OCI-LY7 (cell line): ENCODE results near the gene DACT3. TPM values are rescaled to one million over a fixed set of nuclear protein-coding genes. Genes with fewer than 3 reads are reported as not detected.

ENCODE experiments used
- BruUV-seq: library from RNA; stranded (reverse); fragments of 400-500 nt; replicated peaks from 2 replicates; lab custom pipeline; 2021; lab: Mats Ljungman, UMichigan
- CTCF ChIA-PET: fragments of 300-600 bp; sonication (Branson Sonifier 250); formaldehyde crosslinking; loops from one replicate; lab custom pipeline; 2022; ENCODE audit warnings: antibody characterized with exemption; ENCODE audit not compliant: unreplicated experiment; lab: Charles Lee
- POLR2A ChIA-PET: fragments of 300-600 bp; sonication (Branson Sonifier 250); formaldehyde crosslinking; loops from one replicate; lab custom pipeline; 2022; ENCODE audit warnings: antibody characterized with exemption; lab: Charles Lee
- DNase-seq: peaks from one replicate; pipeline ENCODE4 v3.0.0-alpha.2; 2015; ENCODE audit warnings: low spot score
- H2AFZ ChIP-seq: fragments of 200-600 bp; sonication (generic), shearing (Covaris generic); 2 replicates; pipeline ENCODE4 v1.6.1; 2014; ENCODE audit warnings: mild to moderate bottlenecking, antibody characterized with exemption, low read length, moderate library complexity
- H3K27ac ChIP-seq: fragments of 200-600 bp; sonication (generic); 2 replicates; pipeline ENCODE4 v1.5.1; 2014; ENCODE audit warnings: mixed run types, low read depth, mild to moderate bottlenecking, moderate library complexity, low read length, inconsistent platforms; ENCODE audit not compliant: poor library complexity, severe bottlenecking
- H3K36me3 ChIP-seq: fragments of 200-600 bp; sonication (generic); 2 replicates; pipeline ENCODE4 v1.6.1; 2014; ENCODE audit warnings: mild to moderate bottlenecking, antibody characterized with exemption, low read length, moderate library complexity, mixed read lengths; ENCODE audit not compliant: insufficient read depth
- H3K4me1 ChIP-seq: fragments of 200-600 bp; sonication (generic); 2 replicates; pipeline ENCODE4 v1.5.1; 2014; ENCODE audit warnings: mild to moderate bottlenecking, low read length; ENCODE audit not compliant: insufficient read depth, poor library complexity, severe bottlenecking
- H3K4me2 ChIP-seq: fragments of 200-600 bp; sonication (generic); 2 replicates; pipeline ENCODE4 v1.6.1; 2014; ENCODE audit warnings: mild to moderate bottlenecking, low read length
- H3K4me3 ChIP-seq: fragments of 200-600 bp; sonication (generic); 2 replicates; pipeline ENCODE4 v1.5.1; 2014; ENCODE audit warnings: mild to moderate bottlenecking, low read depth, low read length; ENCODE audit not compliant: poor library complexity, severe bottlenecking
- H3K79me2 ChIP-seq: fragments of 200-600 bp; sonication (generic); 2 replicates; pipeline ENCODE4 v1.6.1; 2016; ENCODE audit warnings: low read depth, mild to moderate bottlenecking, low read length, moderate library complexity, mixed read lengths; ENCODE audit not compliant: insufficient read depth
- H3K9me2 ChIP-seq: fragments of 200-600 bp; sonication (generic); 2 replicates; pipeline ENCODE4 v1.6.1; 2016; ENCODE audit warnings: mild to moderate bottlenecking, low read length, mixed read lengths; ENCODE audit not compliant: insufficient read depth
- H3K9me3 ChIP-seq: fragments of 200-600 bp; sonication (generic); 2 replicates; pipeline ENCODE4 v1.6.1; 2014; ENCODE audit warnings: mild to moderate bottlenecking, mixed run types, low read length, mixed read lengths
- H4K20me1 ChIP-seq: fragments of 200-600 bp; sonication (generic); 2 replicates; pipeline ENCODE4 v1.6.1; 2014; ENCODE audit warnings: mild to moderate bottlenecking, antibody characterized with exemption, low read length, moderate library complexity, mixed read lengths; ENCODE audit not compliant: insufficient read depth
- CTCF ChIP-seq: fragments of 200-600 bp; sonication (generic); conservative IDR thresholded peaks from 2 replicates; pipeline ENCODE4 v1.5.1; 2014; ENCODE audit warnings: mild to moderate bottlenecking, antibody characterized with exemption, low read length, moderate library complexity, mixed read lengths
- EZH2phosphoT487 ChIP-seq: fragments of 200-600 bp; sonication (generic); IDR thresholded peaks from 2 replicates; pipeline ENCODE4 v1.6.1; 2018; ENCODE audit warnings: low read depth, borderline replicate concordance, mild to moderate bottlenecking, mixed run types, antibody characterized with exemption, low read length, moderate library complexity, mixed read lengths
- intact Hi-C: fragments of 100-400 bp; cut with micrococcal nuclease; formaldehyde crosslinking; loops from one replicate; pipeline ENCODE4 v1.10.0; 2022; ENCODE audit not compliant: unreplicated experiment
- total RNA-seq, 2 experiments: library from RNA; depleted of rRNA in 1 of 2; stranded (reverse); fragments of >200 nt in 1 of 2; shearing (Covaris generic) in 1 of 2; gene quantifications; 2 replicates each; pipeline ENCODE4 v1.2.3, GENCODE V29; 2014 to 2022

The DACT3 gene
- total RNA-seq, 2 experiments from 2014 or later: 0.44 TPM; not detected in 1

GRCh38 chr19:46678110-46678732 lies 17.2 kb upstream of the DACT3 start:
- intact Hi-C loops: no loop called here
- Histone ChIP-seq H3K9me3 (no peaks in the 10 kb centered on the region), H4K20me1 (no peaks in the 10 kb centered on the region; the same call in 1 of the 2 replicates), H3K36me3 (peaks cover 95% of the 10 kb centered on the region), H2AFZ (no peak overlapping the region), H3K27ac (no peak overlapping the region), H3K9me2 (no peaks in the 10 kb centered on the region), H3K4me1 (no peaks in the 10 kb centered on the region), H3K79me2 (no peaks in the 10 kb centered on the region), H3K4me3 (no peak overlapping the region), H3K4me2 (no peak overlapping the region)
- BruUV-seq: no TSS peak
- peak; percentile 78 for DNase-seq
- ChIA-PET CTCF (interaction anchor here (0.6 kb wide), 1 partner anchor 275 kb away, joined by 4 read pairs; no protein-coding TSS in a partner anchor), POLR2A (interaction anchor here (0.6 kb wide), 1 partner anchor 188 kb away, joined by 3 read pairs; no protein-coding TSS in a partner anchor)
- TF ChIP-seq EZH2phosphoT487: no peak
- no peak for TF ChIP-seq CTCF

- TF ChIP-seq CTCF: no peak
- TF ChIP-seq EZH2phosphoT487: no peak
- BruUV-seq: TSS peak; percentile 84
- no peak overlapping the region for H3K27ac ChIP-seq
- no peak overlapping the region for H2AFZ ChIP-seq
- H4K20me1 ChIP-seq: no peaks in the 10 kb centered on the region; the same call in 1 of the 2 replicates
- no peak overlapping the region for H3K4me2 ChIP-seq
- no peaks in the 10 kb centered on the region for H3K79me2 ChIP-seq
- POLR2A ChIA-PET: interaction anchor here (0.6 kb wide), 1 partner anchor 965 kb away, joined by 5 read pairs; no protein-coding TSS in a partner anchor
- peaks cover 88% of the 10 kb centered on the region for H3K36me3 ChIP-seq
- H3K9me3 ChIP-seq: no peaks in the 10 kb centered on the region
- CTCF ChIA-PET: no interaction called here
- intact Hi-C loops: no loop called here
- no peak for DNase-seq
- no peaks in the 10 kb centered on the region for H3K9me2 ChIP-seq
- no peak overlapping the region for H3K4me3 ChIP-seq
- no peaks in the 10 kb centered on the region for H3K4me1 ChIP-seq
Observed at GRCh38 chr19:46674416-46675178, 13.6 kb upstream of the DACT3 start.

GRCh38 chr19:46670813-46671212 lies 9.8 kb upstream of the DACT3 start:
- no peak overlapping the region for H3K27ac ChIP-seq
- peaks cover 50% of the 10 kb centered on the region for H3K36me3 ChIP-seq
- no peaks in the 10 kb centered on the region for H3K9me2 ChIP-seq
- BruUV-seq: TSS peak; percentile 43
- POLR2A ChIA-PET: no interaction called here
- H2AFZ ChIP-seq: no peak overlapping the region
- no peak overlapping the region for H3K4me3 ChIP-seq
- no peaks in the 10 kb centered on the region for H3K4me1 ChIP-seq
- TF ChIP-seq EZH2phosphoT487: no peak
- TF ChIP-seq CTCF: no peak
- CTCF ChIA-PET: no interaction called here
- no peaks in the 10 kb centered on the region for H3K9me3 ChIP-seq
- H4K20me1 ChIP-seq: no peaks in the 10 kb centered on the region
- no peaks in the 10 kb centered on the region for H3K79me2 ChIP-seq
- H3K4me2 ChIP-seq: no peak overlapping the region
- DNase-seq: peak; percentile 9
- intact Hi-C loops: no loop called here
